HepG2 (cell line): ENCODE results near the gene POC1A. TPM values are rescaled to one million over a fixed set of nuclear protein-coding genes. Genes with fewer than 3 reads are reported as not detected.

Experiments used
- ATF5 ChIP-seq: sonication (generic); formaldehyde crosslinking; IDR thresholded peaks from 2 replicates; pipeline ENCODE4 v1.4.0; 2020; ENCODE audit warnings: mild to moderate bottlenecking, low read depth, missing genetic modification reagents
- ESRRA ChIP-seq: sonication (generic); formaldehyde crosslinking; IDR thresholded peaks from 2 replicates; pipeline ENCODE4 v1.5.1; 2020; ENCODE audit warnings: mild to moderate bottlenecking, low read depth, missing genetic modification reagents
- FOXJ3 ChIP-seq: sonication (generic); formaldehyde crosslinking; IDR thresholded peaks from 2 replicates; pipeline ENCODE4 v1.4.0; 2020; ENCODE audit warnings: missing genetic modification reagents, mild to moderate bottlenecking, borderline replicate concordance
- GLMP ChIP-seq: sonication (generic); formaldehyde crosslinking; IDR thresholded peaks from 2 replicates; pipeline ENCODE4 v1.9.0; 2021; ENCODE audit warnings: missing genetic modification reagents, mild to moderate bottlenecking, borderline replicate concordance
- KDM4B ChIP-seq: sonication (generic); formaldehyde crosslinking; IDR thresholded peaks from 2 replicates; pipeline ENCODE4 v1.4.0; 2020; ENCODE audit warnings: missing genetic modification reagents
- MBD4 ChIP-seq: IDR thresholded peaks from 2 replicates; pipeline ENCODE4 v1.6.1; 2012; ENCODE audit warnings: low read length, inconsistent platforms, borderline replicate concordance
- MTA1 ChIP-seq: sonication (generic); formaldehyde crosslinking; IDR thresholded peaks from 2 replicates; pipeline ENCODE4 v1.4.0; 2020; ENCODE audit warnings: missing genetic modification reagents, mild to moderate bottlenecking, borderline replicate concordance
- NFATC3 ChIP-seq: sonication (generic); formaldehyde crosslinking; IDR thresholded peaks from 2 replicates; pipeline ENCODE4 v1.5.1; 2020; ENCODE audit warnings: mild to moderate bottlenecking, missing genetic modification reagents
- ONECUT2 ChIP-seq: sonication (generic); formaldehyde crosslinking; IDR thresholded peaks from 2 replicates; pipeline ENCODE4 v1.4.0; 2020; ENCODE audit warnings: missing genetic modification reagents
- POLR2G ChIP-seq: fragments of 200-400 bp; formaldehyde crosslinking; IDR thresholded peaks from 2 replicates; pipeline ENCODE4 v1.6.1; 2018; ENCODE audit warnings: mild to moderate bottlenecking, low read depth, low read length, moderate library complexity
- RXRB ChIP-seq: IDR thresholded peaks from 2 replicates; pipeline ENCODE4 v1.6.1; 2016; ENCODE audit warnings: borderline replicate concordance, missing genetic modification reagents, missing compliant biosample characterization
- THAP7 ChIP-seq: sonication (generic); formaldehyde crosslinking; IDR thresholded peaks from 2 replicates; pipeline ENCODE4 v1.8.1; 2023; ENCODE audit warnings: mild to moderate bottlenecking, missing genetic modification reagents
- ZFP37 ChIP-seq: sonication (generic); formaldehyde crosslinking; IDR thresholded peaks from 2 replicates; pipeline ENCODE4 v1.4.0; 2020; ENCODE audit warnings: missing genetic modification reagents, borderline replicate concordance
- ZNF318 ChIP-seq: sonication (generic); formaldehyde crosslinking; IDR thresholded peaks from 2 replicates; pipeline ENCODE4 v1.4.0; 2020; ENCODE audit warnings: mild to moderate bottlenecking, missing genetic modification reagents
- ZNF614 ChIP-seq: IDR thresholded peaks from 2 replicates; pipeline ENCODE4 v1.6.1; 2018; ENCODE audit warnings: missing biosample characterization, missing genetic modification reagents, inconsistent platforms, borderline replicate concordance
- ZNF672 ChIP-seq: sonication (generic); formaldehyde crosslinking; IDR thresholded peaks from 2 replicates; pipeline ENCODE4 v1.8.1; 2022; ENCODE audit warnings: missing genetic modification reagents
- ZNF772 ChIP-seq: sonication (generic); formaldehyde crosslinking; IDR thresholded peaks from 2 replicates; pipeline ENCODE4 v1.5.0; 2020; ENCODE audit warnings: mild to moderate bottlenecking, missing genetic modification reagents
- ZSCAN21 ChIP-seq: sonication (generic); formaldehyde crosslinking; IDR thresholded peaks from 2 replicates; pipeline ENCODE4 v1.8.0; 2022; ENCODE audit warnings: mild to moderate bottlenecking, missing genetic modification reagents, moderate library complexity, borderline replicate concordance
- polyA plus RNA-seq, 8 experiments: library from polyadenylated mRNA; depleted of rRNA in 3 of 8; stranded (reverse) in 7 of 8; unstranded in 1 of 8; fragments of >200 nt; fragmentation: Illumina TruSeq in 4 of 8; extraction: Trizol in 4 of 8; gene quantifications; 2 replicates each; pipeline versions ENCODE4 v1.2.1 to v1.2.3, GENCODE V29; 2011 to 2016; ENCODE audit warnings: low read depth in 4 of 8, missing spikeins in 1 of 8, mixed read lengths in 1 of 8; ENCODE audit not compliant: insufficient read depth in 1 of 8
- total RNA-seq, 5 experiments: library from RNA; depleted of rRNA; stranded (reverse); fragments of >200 nt; fragmentation: Illumina TruSeq; extraction: Trizol; gene quantifications; 2 replicates each; pipeline ENCODE4 v1.2.3, GENCODE V29; 2016; ENCODE audit warnings: low read depth in 1 of 5

POC1A gene
- total and polyA plus RNA-seq, 2 of the 13 experiments (the other 11 are each of a cell fraction or from before 2014, with no cell fraction given) = 14.6 to 20.0 TPM

GRCh38 chr3:52055537-52056351 is 98.5 kb downstream of the POC1A start (continued):
- TF ChIP-seq ONECUT2 (CRISPR knock-in tag) = peak; percentile 45; the same call in 1 of the 2 replicates
- TF ChIP-seq ATF5 (CRISPR knock-in tag) = 0 out of 2 replicates have a peak, but pooled peaks have one; percentile 59
- TF ChIP-seq ZFP37 (CRISPR knock-in tag) = peak; percentile 73; the same call in 1 of the 2 replicates
- TF ChIP-seq GLMP = no peak
- TF ChIP-seq ZNF672 (CRISPR knock-in tag) = no peak
- TF ChIP-seq THAP7 (CRISPR knock-in tag) = peak; percentile 60; the same call in 1 of the 2 replicates
- TF ChIP-seq ZSCAN21 (CRISPR knock-in tag) = peak; percentile 85; the same call in 1 of the 2 replicates
- TF ChIP-seq ESRRA (CRISPR knock-in tag) = no peak
- TF ChIP-seq ZNF772 (CRISPR knock-in tag) = no peak; the same call in 1 of the 2 replicates
- peak; percentile 30; the same call in 1 of the 2 replicates for TF ChIP-seq MTA1 (CRISPR knock-in tag)
- no peak for TF ChIP-seq NFATC3 (CRISPR knock-in tag)
- TF ChIP-seq MBD4 = no peak
- TF ChIP-seq FOXJ3 (CRISPR knock-in tag) = no peak
- no peak for TF ChIP-seq POLR2G
- TF ChIP-seq RXRB (CRISPR knock-in tag) = 0 out of 2 replicates have a peak, but pooled peaks have one; percentile 32
- no peak for TF ChIP-seq ZNF614 (CRISPR knock-in tag)
- no peak for TF ChIP-seq KDM4B
- 0 out of 2 replicates have a peak, but pooled peaks have one; percentile 25 for TF ChIP-seq ZNF318 (CRISPR knock-in tag)
